CD4-positive, alpha-beta T cell treated with Interleukin-17A for 4 hours (primary cell): Measurements from ENCODE around the gene ECM2.
"Not testable (repeated sequence)": the region's sequence is repeated elsewhere in the genome, so short reads cannot be mapped to it uniquely, and the experiment has no call there.

Source experiments
- DNase-seq: peaks from one replicate; pipeline ENCODE4 v3.0.0-alpha.2; 2020; ENCODE audit warnings: mixed read lengths

ECM2 gene

GRCh38 chr9:92535940-92536850 is at the start of gene ECM2:
Gene ECM2, minus strand, starts transcription at chr9:92535990. Its CDS starts 13,124 bp downstream, at chr9:92522866.
- no peak for DNase-seq

GRCh38 chr9:92576175-92576574 is 40.4 kb upstream of the ECM2 start:
- no peak for DNase-seq

DNA sequence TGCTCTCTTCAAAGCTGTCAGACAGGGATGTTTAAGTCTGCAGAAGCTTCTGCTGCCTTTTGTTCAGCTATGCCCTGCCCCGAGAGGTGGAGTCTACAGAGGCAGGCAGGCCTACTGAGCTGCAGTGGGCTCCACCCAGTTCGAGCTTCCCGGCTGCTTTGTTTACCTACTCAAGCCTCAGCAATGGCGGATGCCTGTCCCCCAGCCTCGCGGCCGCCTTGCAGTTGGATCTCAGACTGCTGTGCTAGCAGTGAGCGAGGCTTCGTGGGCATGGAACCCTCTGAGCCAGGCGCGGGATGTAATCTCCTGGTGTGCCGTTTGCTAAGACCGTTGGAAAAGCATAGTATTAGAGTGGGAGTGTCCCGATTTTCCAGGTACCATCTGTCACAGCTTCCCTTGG is 37.8 kb upstream of the ECM2 start:
- DNase-seq, result not testable (repeated sequence)

GRCh38 chr9:92571871-92572270 is 36.1 kb upstream of the ECM2 start:
- not testable (repeated sequence) for DNase-seq

DNA sequence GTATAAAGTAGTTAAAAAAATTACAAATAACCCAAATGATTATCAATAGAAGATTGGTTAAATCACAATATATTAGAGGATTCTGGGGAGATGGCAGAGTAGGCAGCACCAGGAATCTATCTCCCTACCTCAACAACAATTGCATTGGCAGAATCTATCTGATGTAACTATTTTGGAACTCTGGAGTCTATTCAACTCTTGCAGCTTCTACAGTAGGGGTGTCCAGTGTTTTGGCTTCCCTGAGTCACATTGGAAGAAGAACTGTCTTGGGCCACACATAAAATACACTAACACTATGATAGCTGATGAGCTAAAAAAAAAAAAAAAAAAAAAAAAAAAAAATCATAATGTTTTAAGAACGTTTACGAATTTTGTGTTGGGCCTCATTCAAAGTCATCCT is 29.2 kb upstream of the ECM2 start:
- no peak for DNase-seq

DNA sequence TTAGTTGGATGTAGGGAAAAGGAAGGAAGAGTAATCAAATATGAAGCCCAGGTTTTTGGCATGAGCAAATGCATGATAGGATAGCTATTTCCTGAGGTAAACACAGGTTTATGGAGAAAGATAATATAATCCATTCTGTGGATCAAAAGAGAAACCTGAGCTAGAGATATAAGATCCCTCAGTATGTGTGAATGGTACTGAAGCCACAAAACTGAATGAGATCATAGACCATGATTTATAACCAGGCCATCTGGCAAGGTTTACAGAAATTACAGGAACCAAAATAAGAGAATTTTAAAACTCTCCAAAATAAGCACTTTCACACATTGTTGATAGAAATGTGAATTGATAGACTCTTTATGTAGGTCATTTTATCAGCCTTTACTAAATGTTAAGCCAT is 28.7 kb upstream of the ECM2 start:
- no peak for DNase-seq

GRCh38 chr9:92563116-92564100 is 27.6 kb upstream of the ECM2 start:
- DNase-seq, result no peak

DNA sequence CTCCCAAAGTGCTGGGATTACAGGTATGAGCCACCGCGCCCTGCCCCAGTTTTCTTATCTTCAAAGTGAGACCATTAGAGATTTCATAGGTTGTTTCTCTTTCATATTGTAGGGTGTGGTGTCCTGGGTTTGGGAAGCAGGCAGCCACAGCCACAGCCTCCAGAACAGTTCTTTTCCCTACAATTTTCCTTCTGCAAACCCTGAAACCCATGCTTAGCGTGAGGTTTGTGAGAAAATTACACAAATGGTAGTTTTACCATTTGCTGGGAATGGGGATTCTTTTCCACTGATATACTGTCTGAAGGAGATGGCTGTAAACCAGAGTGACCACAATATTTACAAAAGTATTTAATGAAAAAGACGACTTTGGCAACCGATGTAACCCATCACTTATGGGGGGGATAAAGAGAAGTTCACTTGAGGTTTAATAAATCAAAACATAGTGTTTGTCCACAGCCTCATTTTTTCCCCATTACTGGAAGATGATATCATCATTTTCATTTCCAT is 26.7 kb upstream of the ECM2 start:
- no peak for DNase-seq

GRCh38 chr9:92561374-92562330 is 25.9 kb upstream of the ECM2 start:
- DNase-seq, result no peak

- no peak for DNase-seq
These were observed 23.0 kb upstream of the ECM2 start for GRCh38 chr9:92558612-92559374.

GRCh38 chr9:92550765-92551164 is 15.0 kb upstream of the ECM2 start:
- DNase-seq, result no peak

DNA sequence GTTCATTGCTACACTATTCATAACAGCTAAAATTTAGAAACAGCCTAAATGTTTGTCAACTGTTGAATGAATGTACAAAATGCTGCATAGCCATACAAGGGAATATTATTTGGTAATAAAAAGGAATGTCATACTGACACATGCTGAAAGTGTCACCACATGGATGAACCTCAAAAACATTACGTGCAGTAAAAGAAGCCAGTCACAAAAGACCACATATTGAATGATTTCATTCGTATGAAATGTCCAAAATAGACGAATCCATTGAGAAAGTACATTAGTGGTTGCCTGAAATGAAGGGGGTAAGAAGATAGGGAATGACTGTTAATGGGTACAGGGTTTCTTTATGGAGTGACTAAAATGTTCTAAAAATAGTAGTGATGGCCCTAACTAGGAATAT is 11.6 kb upstream of the ECM2 start:
- no peak for DNase-seq

DNA sequence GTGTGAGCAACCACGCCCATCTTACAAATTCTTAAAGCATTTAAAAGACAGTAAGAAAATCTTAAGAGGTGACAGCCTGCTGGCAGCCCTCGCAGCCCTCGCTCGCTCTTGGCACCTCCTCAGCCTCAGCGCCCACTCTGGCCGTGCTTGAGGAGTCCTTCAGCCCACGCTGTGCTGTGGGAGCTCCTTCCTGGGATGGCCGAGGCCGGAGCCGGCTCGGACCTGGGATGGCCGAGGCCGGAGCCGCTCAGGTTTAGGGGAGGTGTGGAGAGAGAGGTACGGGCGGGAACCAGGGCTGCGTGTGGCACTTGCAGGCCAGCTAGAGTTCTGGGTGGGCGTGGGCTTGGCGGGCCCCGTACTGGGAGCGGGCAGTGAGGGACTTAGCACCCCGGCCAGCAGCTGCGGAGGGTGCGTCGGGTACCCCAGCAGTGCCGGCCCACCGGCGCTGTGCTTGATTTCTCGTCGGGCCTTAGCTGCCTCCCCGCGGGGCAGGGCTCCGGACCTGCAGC is 9.3 kb upstream of the ECM2 start:
- DNase-seq, result no peak

- DNase-seq, result no peak
These were observed 8.2 kb upstream of the ECM2 start for GRCh38 chr9:92543972-92544371.

- DNase-seq, result no peak
These were observed 2.8 kb upstream of the ECM2 start for GRCh38 chr9:92538541-92538940.

DNA sequence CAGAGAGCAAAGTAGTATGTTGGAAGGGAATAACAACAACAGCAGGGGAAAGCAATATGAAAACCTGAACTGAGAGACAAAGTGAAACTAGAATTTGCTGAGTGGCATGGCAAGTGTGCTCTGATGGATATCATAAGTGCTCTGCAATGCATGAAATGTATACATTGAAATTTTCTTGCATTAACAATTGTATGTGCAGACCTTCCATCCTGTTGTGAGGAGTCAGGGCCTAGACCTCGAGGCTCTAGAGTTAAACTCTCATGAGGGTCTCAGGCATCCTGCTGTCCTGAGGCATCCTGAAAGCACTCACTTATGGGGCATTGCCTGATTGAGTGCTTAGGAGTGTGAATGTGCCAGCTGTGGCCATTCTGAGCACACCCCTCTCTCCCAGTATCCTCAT is 1.1 kb downstream of the ECM2 start:
- no peak for DNase-seq

GRCh38 chr9:92534204-92534603 is 1.6 kb downstream of the ECM2 start:
- no peak for DNase-seq

- DNase-seq, result no peak
These were observed 4.9 kb downstream of the ECM2 start for GRCh38 chr9:92530893-92531292.

DNA sequence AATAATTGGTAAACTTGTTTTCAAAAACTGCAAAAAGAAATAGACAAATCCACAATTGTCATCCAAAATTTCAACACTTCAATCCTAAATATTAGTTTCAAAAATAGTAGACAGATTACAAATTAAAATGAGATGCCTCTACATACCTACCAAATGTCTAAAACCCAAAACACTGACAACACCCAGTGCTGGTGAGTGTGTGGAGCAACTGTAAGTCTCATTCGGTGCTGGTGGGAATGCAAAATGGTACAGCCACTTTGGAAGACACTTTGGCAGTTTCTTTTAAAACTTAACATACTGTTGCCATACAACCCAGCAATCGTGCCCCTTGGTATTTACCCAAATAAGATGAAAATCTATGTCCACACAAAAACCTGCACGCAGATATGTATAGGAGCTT is 6.7 kb downstream of the ECM2 start:
- no peak for DNase-seq

GRCh38 chr9:92528522-92528849 is 7.3 kb downstream of the ECM2 start:
- no peak for DNase-seq

GRCh38 chr9:92527832-92528521 is 7.8 kb downstream of the ECM2 start:
- DNase-seq, result no peak
